Type B pancreatic cell (in vitro differentiated cells): ENCODE measurements around the gene RNF14. TPM values are rescaled to one million over a fixed set of nuclear protein-coding genes. Genes with fewer than 3 reads are reported as not detected.

Experiments
- DNase-seq: peaks from one replicate; pipeline ENCODE4 v3.0.0; 2021; ENCODE audit warnings: mixed read lengths; ENCODE audit not compliant: unreplicated experiment; ENCODE audit errors: extremely low spot score
- H3K27ac Mint-ChIP-seq: 2 replicates; pipeline ENCODE4 v1.8.0; 2021; ENCODE audit warnings: mild to moderate bottlenecking, mixed read lengths
- H3K27me3 Mint-ChIP-seq: 2 replicates; pipeline ENCODE4 v1.8.0; 2021; ENCODE audit warnings: mixed read lengths
- H3K36me3 Mint-ChIP-seq: 2 replicates; pipeline ENCODE4 v1.8.0; 2021; ENCODE audit warnings: mixed read lengths
- H3K4me1 Mint-ChIP-seq: one replicate; pipeline ENCODE4 v1.8.0; 2021; ENCODE audit warnings: mixed read lengths; ENCODE audit not compliant: unreplicated experiment
- H3K4me3 Mint-ChIP-seq: 2 replicates; pipeline ENCODE4 v1.8.0; 2021; ENCODE audit warnings: mild to moderate bottlenecking, mixed read lengths
- H3K9me3 Mint-ChIP-seq: 2 replicates; pipeline ENCODE4 v1.8.0; 2021; ENCODE audit warnings: mixed read lengths
- CTCF ChIP-seq: fragments of 200-600 bp; sonication (generic); conservative IDR thresholded peaks from 2 replicates; pipeline ENCODE4 v1.5.0; 2021; ENCODE audit warnings: antibody characterized with exemption, mild to moderate bottlenecking
- total RNA-seq: library from RNA; stranded (reverse); gene quantifications from 2 replicates; pipeline ENCODE4 v1.2.1, GENCODE V29; 2021; ENCODE audit warnings: low replicate concordance

The RNF14 gene
- total RNA-seq, 1 donor from 2014 or later = 39.8 TPM

- Mint-ChIP-seq H3K9me3 (no peaks in the 10 kb centered on the region), H3K4me1 (no peaks in the 10 kb centered on the region), H3K36me3 (peaks cover 14% of the 10 kb centered on the region), H3K27ac (no peak overlapping the region), H3K27me3 (no peaks in the 10 kb centered on the region), H3K4me3 (no peak overlapping the region)
- TF ChIP-seq CTCF = no peak
- DNase-seq = no peak
These were observed 34.6 kb upstream of the RNF14 start for GRCh38 chr5:141934099-141934844.

GRCh38 chr5:141935538-141935937, 33.4 kb upstream of the RNF14 start:
- Mint-ChIP-seq H3K27ac (no peak overlapping the region), H3K36me3 (peaks cover 19% of the 10 kb centered on the region), H3K9me3 (no peaks in the 10 kb centered on the region), H3K27me3 (no peaks in the 10 kb centered on the region), H3K4me1 (no peaks in the 10 kb centered on the region), H3K4me3 (no peak overlapping the region)
- TF ChIP-seq CTCF = no peak
- DNase-seq = no peak

- no peak for TF ChIP-seq CTCF
- no peak overlapping the region for H3K27ac Mint-ChIP-seq
These were observed 28.1 kb upstream of the RNF14 start for GRCh38 chr5:141940695-141941271.

GRCh38 chr5:141941307-141941706, 27.6 kb upstream of the RNF14 start:
- H3K27ac Mint-ChIP-seq = no peak overlapping the region
- H3K4me1 Mint-ChIP-seq = peaks cover 3% of the 10 kb centered on the region
- no peaks in the 10 kb centered on the region for H3K9me3 Mint-ChIP-seq
- no peak for TF ChIP-seq CTCF
- no peaks in the 10 kb centered on the region for H3K27me3 Mint-ChIP-seq
- H3K4me3 Mint-ChIP-seq = no peak overlapping the region
- H3K36me3 Mint-ChIP-seq = peaks cover 4% of the 10 kb centered on the region
- no peak for DNase-seq

More at GRCh38 chr5:141940695-141941271, 28.1 kb upstream of the RNF14 start:
- Mint-ChIP-seq H3K36me3 (peaks cover 7% of the 10 kb centered on the region), H3K27me3 (no peaks in the 10 kb centered on the region), H3K4me3 (no peak overlapping the region), H3K9me3 (no peaks in the 10 kb centered on the region), H3K4me1 (peaks cover 3% of the 10 kb centered on the region)
- DNase-seq = no peak

GRCh38 chr5:141941779-141942178, 27.1 kb upstream of the RNF14 start:
- TF ChIP-seq CTCF = no peak
- no peak overlapping the region for H3K4me3 Mint-ChIP-seq
- H3K36me3 Mint-ChIP-seq = peaks cover 4% of the 10 kb centered on the region
- H3K4me1 Mint-ChIP-seq = peaks cover 3% of the 10 kb centered on the region
- no peaks in the 10 kb centered on the region for H3K9me3 Mint-ChIP-seq
- H3K27ac Mint-ChIP-seq = peak overlapping the region; percentile 39
- H3K27me3 Mint-ChIP-seq = no peaks in the 10 kb centered on the region
- no peak for DNase-seq
